Adrenal gland (tissue), 12 donors: ENCODE data around the gene LY6G6C. TPM values are rescaled to one million over a fixed set of nuclear protein-coding genes. Genes with fewer than 3 reads are reported as not detected.

Experiments used
- DNase-seq, 7 donors: peaks; one replicate each; pipeline ENCODE4 v3.0.0-alpha.2; 2019 to 2020
- H3K27ac ChIP-seq, 5 donors: fragments of 200-600 bp; sonication (generic) in 4 of 5; 1 replicate in 3 of 5; 2 replicates in 2 of 5; pipeline versions ENCODE4 v1.5.1 to v1.8.0; 2016 to 2020; ENCODE audit warnings: mild to moderate bottlenecking in 1 of 5
- H3K27me3 ChIP-seq: fragments of 200-600 bp; 2 replicates; pipeline ENCODE4 v1.8.0; 2021
- H3K36me3 ChIP-seq, 2 donors: fragments of 200-600 bp; replicated peaks in 1 of 2; 1 replicate in 1 of 2; 2 replicates in 1 of 2; pipeline versions ENCODE4 v1.5.1 to v1.8.0; 2018 to 2022
- H3K4me1 ChIP-seq, 2 donors: fragments of 200-600 bp; replicated peaks in 1 of 2; 1 replicate in 1 of 2; 2 replicates in 1 of 2; pipeline versions ENCODE4 v1.5.1 to v1.8.0; 2018 to 2021
- H3K4me3 ChIP-seq, 4 donors: fragments of 200-600 bp; sonication (generic) in 3 of 4; one replicate each; pipeline ENCODE4 v1.5.1; 2016 to 2018
- H3K9me3 ChIP-seq, 3 donors: fragments of 200-600 bp; sonication (generic) in 1 of 3; replicated peaks in 1 of 3; 1 replicate in 2 of 3; 2 replicates in 1 of 3; pipeline versions ENCODE4 v1.5.1 to v1.8.0; 2016 to 2021
- POLR2A ChIP-seq, 2 donors: fragments of 450-650 bp; IDR thresholded peaks; one replicate each; pipeline ENCODE4 v1.6.1; 2017; ENCODE audit warnings: antibody characterized with exemption in 2 of 2, mild to moderate bottlenecking in 2 of 2, moderate library complexity in 1 of 2
- WGBS, 4 donors: extraction: QIAGEN DNeasy Blood & Tissue Kit in 2 of 4; methylation state at CpG; one replicate each; pipeline versions ENCODE4 v1.1.5 to v1.1.7; 2013 to 2017; 5-methylcytosine and 5-hydroxymethylcytosine counted together
- intact Hi-C, 2 donors: fragments of 100-400 bp; cut with DNase I; formaldehyde crosslinking; loops; one replicate each; pipeline versions ENCODE4 v1.14.1 to v1.15.0; 2022 to 2023
- polyA plus RNA-seq, 3 donors: library from polyadenylated mRNA; stranded (reverse); fragments of 200-250 nt in 2 of 3; fragments of 350-450 nt in 1 of 3; fragmentation: Illumina TruSeq in 1 of 3; extraction: RNeasy Lipid Tissue Mini Kit (QIAGEN cat#74804) in 1 of 3; gene quantifications; one replicate each; pipeline ENCODE4 v1.2.3, GENCODE V29; 2013 to 2014
- total RNA-seq, 9 donors: library from RNA; depleted of rRNA in 4 of 9; stranded (reverse); fragments of >200 nt in 4 of 9; fragments of 120-200 nt in 1 of 9; fragmentation: NEBNext Ultra II Directional in 1 of 9; extraction: Animal tissue kit (Norgen Biotek cat#: 25700) in 1 of 9; gene quantifications; one replicate each; pipeline versions ENCODE4 v1.1.0 to v1.2.4, GENCODE V29; 2013 to 2023
- TF ChIP-seq, protein P1 (sequence below), 6 experiments: fragments of 450-650 bp in 4 of 6; fragments of 200-600 bp in 2 of 6; sonication (generic) in 1 of 6; IDR thresholded peaks; 1 replicate in 5 of 6; 2 replicates in 1 of 6; pipeline versions ENCODE4 v1.5.1 to v1.8.0; 2016 to 2021; ENCODE audit warnings: antibody characterized with exemption in 6 of 6, mild to moderate bottlenecking in 2 of 6, moderate library complexity in 1 of 6
- donor health status: healthy with polysubstance abuse.
- donor health status: Bipolar disorder and iron deficiency.
- donor health status: DM: yes; HTN: yes; CAD: no.
- donor health status: DM: no; HTN: no; CAD: no.
- donor health status: DM: no; HTN: no; CAD: no.
- donor health status: DM: yes; HTN: yes; CAD: no.

The LY6G6C gene
- total and polyA plus RNA-seq, 12 donors, result not detected

DNA sequence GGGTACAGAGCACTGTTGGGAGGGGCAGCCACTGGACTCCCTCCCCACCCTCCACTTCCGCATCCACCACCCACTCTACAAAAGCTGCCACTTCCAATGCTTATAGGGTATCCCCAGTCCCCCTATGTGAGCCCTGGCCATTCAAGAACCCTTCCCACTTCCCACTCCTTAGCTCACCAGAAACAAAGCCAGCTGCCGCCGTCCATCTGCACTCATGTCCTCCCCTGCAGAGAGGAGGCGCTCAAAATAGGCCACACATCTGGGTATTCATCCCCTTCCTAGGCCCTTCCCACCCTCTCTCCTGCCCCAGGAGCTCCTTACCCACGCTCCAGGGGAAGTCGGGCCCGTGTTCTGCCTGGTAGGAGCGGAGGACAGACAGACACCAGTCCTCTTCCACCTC is 34.2 kb downstream of the LY6G6C start:
- peaks cover 0 to 67% of the 10 kb centered on the region in 2 donors for H3K36me3 ChIP-seq
- DNase-seq, result no peak
- WGBS, 4 donors, result 88 to 95% (median 90%) methylated on average over 8 of the region's 8 CpGs
- no peaks in the 10 kb centered on the region for H3K9me3 ChIP-seq
- H3K4me1 ChIP-seq, result no peaks in the 10 kb centered on the region
- TF ChIP-seq POLR2A (IDR thresholded peaks at IDR 0.05), result no peak
- TF ChIP-seq, protein P1, sequence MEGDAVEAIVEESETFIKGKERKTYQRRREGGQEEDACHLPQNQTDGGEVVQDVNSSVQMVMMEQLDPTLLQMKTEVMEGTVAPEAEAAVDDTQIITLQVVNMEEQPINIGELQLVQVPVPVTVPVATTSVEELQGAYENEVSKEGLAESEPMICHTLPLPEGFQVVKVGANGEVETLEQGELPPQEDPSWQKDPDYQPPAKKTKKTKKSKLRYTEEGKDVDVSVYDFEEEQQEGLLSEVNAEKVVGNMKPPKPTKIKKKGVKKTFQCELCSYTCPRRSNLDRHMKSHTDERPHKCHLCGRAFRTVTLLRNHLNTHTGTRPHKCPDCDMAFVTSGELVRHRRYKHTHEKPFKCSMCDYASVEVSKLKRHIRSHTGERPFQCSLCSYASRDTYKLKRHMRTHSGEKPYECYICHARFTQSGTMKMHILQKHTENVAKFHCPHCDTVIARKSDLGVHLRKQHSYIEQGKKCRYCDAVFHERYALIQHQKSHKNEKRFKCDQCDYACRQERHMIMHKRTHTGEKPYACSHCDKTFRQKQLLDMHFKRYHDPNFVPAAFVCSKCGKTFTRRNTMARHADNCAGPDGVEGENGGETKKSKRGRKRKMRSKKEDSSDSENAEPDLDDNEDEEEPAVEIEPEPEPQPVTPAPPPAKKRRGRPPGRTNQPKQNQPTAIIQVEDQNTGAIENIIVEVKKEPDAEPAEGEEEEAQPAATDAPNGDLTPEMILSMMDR (IDR thresholded peaks at IDR 0.05), result no peak
- H3K27ac ChIP-seq, result no peak overlapping the region
- no peaks in the 10 kb centered on the region for H3K27me3 ChIP-seq
- no peak overlapping the region for H3K4me3 ChIP-seq
- intact Hi-C loops, result loop anchor here (5.0 to 10.0 kb wide), 2 partner anchors 147 to 150 kb away; no protein-coding TSS in a partner anchor

DNA sequence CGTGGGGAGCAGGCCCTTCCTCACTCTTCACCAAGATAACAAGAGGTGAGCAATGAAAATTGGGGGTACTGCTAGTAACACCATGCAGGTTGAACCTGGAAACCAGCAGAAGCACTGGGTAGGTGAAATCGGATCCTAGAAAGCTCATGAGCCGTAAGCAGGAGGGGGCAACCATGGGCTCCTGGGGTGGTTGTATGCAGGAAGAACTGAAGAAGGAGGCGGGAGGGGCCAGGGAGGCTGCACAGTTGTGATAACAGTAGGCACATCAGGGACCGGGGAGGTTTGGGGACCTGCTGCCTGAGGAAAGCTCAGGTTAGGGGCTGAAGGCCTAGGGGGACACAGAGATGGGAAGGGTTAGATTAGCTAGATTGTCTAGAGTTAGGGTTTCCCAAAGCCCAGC is 35.1 kb downstream of the LY6G6C start:
- Histone ChIP-seq H3K4me3 (no peak overlapping the region), H3K9me3 (no peaks in the 10 kb centered on the region), H3K27ac (no peak overlapping the region), H3K4me1 (no peaks in the 10 kb centered on the region), H3K27me3 (no peaks in the 10 kb centered on the region), H3K36me3 (peaks cover 0 to 58% of the 10 kb centered on the region in 2 donors)
- no peak for DNase-seq
- 73 to 93% (median 92%) methylated on average over 5 of the region's 5 CpGs for WGBS, 4 donors
- intact Hi-C loops, result loop anchor here (5.0 to 10.0 kb wide), 2 partner anchors 148 to 151 kb away; no protein-coding TSS in a partner anchor
- no peak for TF ChIP-seq POLR2A (IDR thresholded peaks at IDR 0.05)
- TF ChIP-seq, protein P1 (IDR thresholded peaks at IDR 0.05), result no peak

- Histone ChIP-seq H3K36me3 (peaks cover 0 to 29% of the 10 kb centered on the region in 2 donors), H3K9me3 (no peaks in the 10 kb centered on the region), H3K4me1 (peaks cover 9 to 10% of the 10 kb centered on the region in 2 donors), H3K4me3 (no peak overlapping the region), H3K27ac (peak overlapping the region in 1 of 5 donors; percentile 31), H3K27me3 (no peaks in the 10 kb centered on the region)
- no peak for DNase-seq
- WGBS, 4 donors, result 72 to 83% (median 78%) methylated on average over 13 of the region's 13 CpGs
- TF ChIP-seq, protein P1 (IDR thresholded peaks at IDR 0.05), result no peak
- TF ChIP-seq POLR2A (IDR thresholded peaks at IDR 0.05), result no peak
- intact Hi-C loops, result loop anchor here in 1 of 2 donors (5.0 to 10.0 kb wide), 2 partner anchors 84 to 151 kb away; no protein-coding TSS in a partner anchor
These were observed 38.0 kb downstream of the LY6G6C start for GRCh38 chr6:31683591-31683990.

DNA sequence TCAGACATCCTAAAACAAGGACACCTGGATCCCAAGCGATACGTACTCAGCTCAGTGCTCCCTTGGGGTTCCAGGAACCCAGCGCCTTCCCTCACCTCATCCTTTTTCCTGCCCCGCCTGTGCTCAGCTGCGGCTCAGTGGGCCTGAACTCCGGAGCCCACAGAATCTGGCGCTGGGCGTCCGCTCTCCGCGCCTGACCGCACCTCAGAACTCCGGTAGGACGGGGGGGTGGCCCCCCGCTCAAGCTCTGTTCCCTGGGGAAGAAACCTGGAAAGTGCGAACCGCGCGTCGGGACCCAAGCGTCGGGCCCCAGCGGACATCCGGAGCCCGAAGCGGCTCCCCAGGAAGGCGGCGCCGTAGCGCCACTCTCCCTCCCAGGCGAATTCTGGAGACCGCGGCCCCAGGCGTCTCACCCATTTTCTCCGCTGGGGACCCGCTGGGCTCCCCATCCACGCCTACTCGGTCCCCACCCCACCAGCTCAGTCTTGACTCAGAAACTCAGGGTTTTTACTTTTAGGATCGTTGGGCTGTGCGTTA is 40.3 kb downstream of the LY6G6C start:
- H3K27me3 ChIP-seq, result no peaks in the 10 kb centered on the region

More for the DNA sequence above, 40.3 kb downstream of the LY6G6C start:
- peak in 3 of 7 donors; percentile 28 to 42 (median 37) for DNase-seq
- Histone ChIP-seq H3K4me3 (peak overlapping the region in 3 of 4 donors; percentile 20 to 55 (median 27)), H3K36me3 (peaks cover 0 to 6% of the 10 kb centered on the region in 2 donors), H3K27ac (peak overlapping the region in 3 of 5 donors; percentile 47 to 62 (median 59)), H3K4me1 (peaks cover 9 to 10% of the 10 kb centered on the region in 2 donors), H3K9me3 (no peaks in the 10 kb centered on the region)
- intact Hi-C loops, result loop anchor here in 1 of 2 donors (5.0 to 10.0 kb wide), 2 partner anchors 86 to 154 kb away; no protein-coding TSS in a partner anchor
- WGBS, 4 donors, result 5 to 9% (median 7%) methylated on average over 7 to 40 of the region's 40 CpGs
- no peak for TF ChIP-seq POLR2A (IDR thresholded peaks at IDR 0.05)
- TF ChIP-seq, protein P1 (IDR thresholded peaks at IDR 0.05), result peak in 2 of 6 experiments; percentile 5 to 8
